GM21528 (cell line): ENCODE results near the gene OR52E8.

Experiments used
- ATAC-seq: cut with Tn5 transposase; IDR thresholded peaks from one replicate; pipeline ENCODE4 v1.9.1; 2021; ENCODE audit warnings: mild to moderate bottlenecking, moderate library complexity; ENCODE audit not compliant: unreplicated experiment, low FRiP score

Gene OR52E8

DNA sequence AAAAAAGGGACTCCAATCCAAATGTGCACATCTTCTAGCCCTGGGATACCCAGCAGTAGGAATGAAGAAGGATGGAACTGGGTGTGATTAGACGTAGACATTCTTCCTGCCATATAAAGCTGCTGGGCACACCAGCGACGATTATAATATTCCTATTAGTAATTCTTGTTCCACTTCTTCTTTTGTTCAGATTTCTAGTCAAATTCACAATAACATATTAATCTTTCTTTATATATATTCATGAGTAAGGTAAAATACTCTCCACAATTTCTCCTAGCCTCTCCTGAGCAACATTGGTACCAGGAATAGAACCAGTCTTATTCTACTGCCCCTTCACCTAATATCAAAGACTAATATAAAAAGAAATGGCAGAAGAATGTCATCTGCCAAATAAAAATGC, at the start of gene OR52E8:
TSS of gene OR52E8 (minus strand) at position 101 of the 400 bp plus-strand sequence. CDS start at position 101, 0 bp downstream.
- no peak for ATAC-seq

- ATAC-seq: no peak
These were observed 42.0 kb upstream of the OR52E8 start for GRCh38 chr11:5899534-5899933.

DNA sequence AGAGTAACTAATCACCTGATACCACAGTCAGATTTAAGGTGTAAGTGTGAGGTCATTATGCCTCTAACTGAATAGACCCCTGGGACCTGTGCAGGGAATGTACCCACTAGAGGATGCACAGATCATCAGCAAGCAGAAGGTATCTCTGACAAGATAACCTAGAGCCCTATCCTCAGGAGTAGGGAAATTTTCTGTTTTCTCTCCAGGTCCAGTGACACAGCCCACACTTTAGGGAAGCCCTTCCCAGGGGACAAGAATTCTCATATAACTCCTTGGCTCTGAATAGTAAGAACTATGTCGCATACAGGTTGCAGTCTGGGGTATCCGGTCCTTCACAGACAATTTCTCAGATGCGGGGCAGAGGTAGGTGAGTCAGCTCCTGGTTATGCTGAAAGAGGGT, 35.4 kb upstream of the OR52E8 start, which contains the start of gene OR52E5:
TSS of gene OR52E5 (plus strand) at position 301 of the 400 bp plus-strand sequence. CDS start 7,569 bp downstream, outside the sequence.
- ATAC-seq: no peak

GRCh38 chr11:5891216-5891800, 33.8 kb upstream of the OR52E8 start:
- ATAC-seq: no peak

DNA sequence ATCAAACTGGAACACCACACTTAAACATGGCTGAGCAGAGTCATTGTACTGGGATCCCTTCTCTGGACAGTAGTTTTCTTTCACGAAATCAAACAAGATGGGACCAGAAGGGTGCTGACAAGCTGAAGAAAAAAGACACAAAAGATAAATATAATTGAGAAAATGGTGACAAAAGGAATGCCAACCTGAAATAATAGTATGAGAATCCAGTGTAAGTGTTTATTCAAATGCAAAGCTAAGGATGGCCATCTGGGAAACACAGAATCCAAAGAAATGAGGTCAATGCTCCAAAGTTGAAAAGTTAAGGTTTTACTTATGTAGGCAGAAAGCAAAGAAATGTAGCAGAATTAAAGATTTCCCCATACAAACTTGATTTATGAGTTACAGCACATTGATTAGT, 30.2 kb upstream of the OR52E8 start:
- no peak for ATAC-seq

GRCh38 chr11:5887172-5887571, 29.7 kb upstream of the OR52E8 start:
- no peak for ATAC-seq

DNA sequence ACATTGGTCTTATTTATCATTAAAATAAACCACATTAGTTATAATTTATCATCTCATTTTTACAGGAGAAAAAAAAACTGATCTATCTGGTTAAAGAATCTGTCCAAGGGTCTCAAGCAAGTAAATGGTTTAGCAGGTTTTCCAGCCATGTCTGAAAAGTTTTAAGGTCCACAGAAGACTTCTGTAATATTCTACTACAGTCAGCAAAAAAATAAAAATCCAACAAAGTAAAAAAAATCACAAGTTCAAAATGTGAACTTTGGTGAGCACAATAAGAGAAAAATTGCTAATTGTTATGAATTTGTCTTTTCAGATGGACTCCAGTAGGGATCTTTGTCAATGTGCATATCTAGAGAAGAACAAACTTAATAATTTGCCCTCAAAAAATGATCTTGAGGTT, 24.3 kb upstream of the OR52E8 start:
- no peak for ATAC-seq

- no peak for ATAC-seq
These were observed 22.8 kb upstream of the OR52E8 start, which contains the start of gene OR52E4 for GRCh38 chr11:5880329-5880728. TSS of gene OR52E4 (plus strand) at chr11:5880629. CDS start at chr11:5884293, 3,664 bp downstream.

- no peak for ATAC-seq
These were observed 21.1 kb upstream of the OR52E8 start for GRCh38 chr11:5878564-5878963.

DNA sequence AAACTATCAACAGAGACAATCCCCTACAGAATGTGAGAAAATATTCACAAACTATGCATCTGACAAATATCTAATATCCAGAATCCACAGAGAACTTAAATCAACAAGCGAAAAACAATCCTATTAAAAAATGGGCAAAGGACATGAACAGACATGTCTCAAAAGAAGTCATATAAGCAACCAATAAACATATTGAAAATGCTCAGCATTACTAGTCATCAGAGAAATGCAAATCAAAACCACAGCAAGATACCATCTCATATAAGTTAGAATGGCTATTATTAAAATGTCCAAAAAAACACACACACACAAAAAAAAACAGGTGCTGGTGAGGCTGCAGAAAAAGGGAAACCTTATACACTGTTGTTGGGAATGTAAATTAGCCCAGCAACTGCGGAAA, 8.3 kb upstream of the OR52E8 start:
- no peak for ATAC-seq

DNA sequence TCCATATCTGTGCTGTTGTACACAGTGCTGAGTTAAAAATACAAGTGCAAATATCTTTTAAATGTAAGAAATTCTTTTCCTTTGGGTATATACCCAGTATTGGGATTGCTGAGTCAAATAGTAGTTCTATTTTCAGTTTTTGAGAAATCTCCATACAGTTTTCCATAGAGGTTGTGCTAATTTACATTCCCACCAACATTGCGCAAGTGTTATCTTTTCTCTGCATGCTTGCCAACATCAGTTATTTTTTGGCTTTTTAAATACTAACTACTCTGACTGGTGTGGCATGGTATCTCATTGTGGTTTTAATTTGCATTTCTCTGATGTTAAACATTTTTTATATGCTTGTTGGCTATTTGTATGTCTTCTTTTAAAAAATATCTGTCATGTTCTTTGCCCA, 6.5 kb downstream of the OR52E8 start:
- no peak for ATAC-seq

GRCh38 chr11:5847711-5848110, 9.8 kb downstream of the OR52E8 start:
- ATAC-seq: no peak

DNA sequence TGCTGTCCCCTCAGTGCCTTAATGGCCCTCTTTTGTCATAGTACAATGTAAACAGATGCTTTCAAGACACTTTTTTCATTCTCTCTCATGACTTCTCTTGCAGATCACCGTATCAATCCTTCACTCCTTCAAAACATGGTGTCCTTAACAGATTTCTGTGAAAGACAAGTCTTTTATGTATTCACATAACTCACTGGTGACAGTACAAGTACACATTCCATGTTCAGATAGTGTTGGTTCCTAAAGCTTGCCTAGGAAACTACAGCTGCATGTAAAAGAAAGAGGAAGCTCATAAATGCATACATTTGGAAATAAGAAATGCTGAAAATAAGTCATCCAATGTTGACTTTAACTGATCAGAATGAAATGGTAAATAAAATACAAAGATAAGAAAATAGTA, 10.8 kb downstream of the OR52E8 start:
- ATAC-seq: no peak

GRCh38 chr11:5841797-5842196, 15.7 kb downstream of the OR52E8 start, which contains the start of gene OR52E6:
TSS of gene OR52E6 (minus strand) at chr11:5841897. CDS start at chr11:5841897, 0 bp downstream.
- ATAC-seq: no peak

DNA sequence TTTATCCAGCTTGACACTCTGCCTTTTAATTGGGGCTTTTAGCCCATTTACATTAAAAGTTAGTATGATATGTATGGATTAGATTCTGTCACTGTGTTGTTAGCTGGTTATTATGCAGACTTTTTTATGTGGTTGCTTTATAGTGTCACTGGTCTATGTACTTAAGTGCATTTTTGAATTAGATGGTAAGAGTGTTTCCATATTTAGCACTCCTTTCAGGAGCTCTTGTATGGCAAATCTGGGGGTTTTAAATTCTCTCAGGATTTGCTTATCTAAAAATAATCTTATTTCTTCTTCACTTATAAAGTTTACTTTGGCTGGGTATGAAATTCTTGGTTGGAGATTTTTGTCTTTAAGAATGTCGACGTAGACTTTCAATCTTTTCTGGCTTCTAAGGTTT, 19.8 kb downstream of the OR52E8 start:
- ATAC-seq: no peak

DNA sequence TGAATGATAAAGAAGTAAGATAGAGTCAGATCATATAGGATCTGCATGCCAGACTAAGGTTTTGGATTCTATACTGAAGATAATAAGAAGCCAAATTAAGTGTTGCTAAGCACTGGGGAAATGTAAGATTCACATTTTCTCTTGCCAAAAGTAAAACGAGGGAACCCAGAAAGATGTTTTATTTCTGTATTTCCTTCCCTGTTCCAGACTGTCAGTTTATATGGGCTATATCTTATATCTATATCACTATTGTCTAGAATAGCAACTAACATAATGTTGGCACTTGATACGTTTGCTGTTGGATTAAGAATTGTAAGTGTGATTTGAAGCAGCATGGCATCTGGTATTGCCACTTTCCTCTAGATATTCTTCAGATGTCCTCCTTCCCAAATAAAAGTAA, 24.0 kb downstream of the OR52E8 start:
- ATAC-seq: no peak

DNA sequence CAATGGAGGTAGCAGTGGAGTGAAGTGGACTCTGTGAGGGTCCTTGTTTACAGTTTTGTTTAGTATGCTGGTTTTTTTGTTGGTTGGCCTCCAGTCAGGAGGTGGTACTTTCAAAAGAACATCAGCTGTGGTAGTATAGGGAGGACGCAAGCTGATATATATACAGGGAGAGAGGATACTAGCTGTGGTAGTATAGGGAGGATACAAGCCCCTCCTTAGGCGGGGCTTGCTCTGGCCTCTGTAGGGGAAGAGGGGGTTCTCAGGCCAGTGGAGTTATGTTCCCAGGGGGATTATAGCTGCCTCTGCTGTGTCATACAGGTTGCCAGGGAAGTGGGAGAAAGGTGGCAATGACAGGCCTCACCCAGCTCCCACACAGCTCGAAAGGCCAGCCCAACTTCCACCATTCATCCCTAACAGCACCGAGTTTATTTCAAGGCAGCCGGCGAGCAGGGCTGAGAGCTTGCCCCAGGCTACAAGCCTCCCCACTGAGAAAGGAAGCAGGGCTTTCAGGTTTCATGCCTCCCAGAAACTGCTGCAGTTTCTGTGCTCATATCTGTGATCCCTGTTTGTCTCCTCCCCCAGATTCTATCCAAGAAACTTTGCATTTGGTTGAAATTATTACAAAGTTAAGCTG, 26.2 kb downstream of the OR52E8 start:
- no peak for ATAC-seq

- ATAC-seq: peak; percentile 67
These were observed 39.1 kb downstream of the OR52E8 start for GRCh38 chr11:5818245-5818886.

DNA sequence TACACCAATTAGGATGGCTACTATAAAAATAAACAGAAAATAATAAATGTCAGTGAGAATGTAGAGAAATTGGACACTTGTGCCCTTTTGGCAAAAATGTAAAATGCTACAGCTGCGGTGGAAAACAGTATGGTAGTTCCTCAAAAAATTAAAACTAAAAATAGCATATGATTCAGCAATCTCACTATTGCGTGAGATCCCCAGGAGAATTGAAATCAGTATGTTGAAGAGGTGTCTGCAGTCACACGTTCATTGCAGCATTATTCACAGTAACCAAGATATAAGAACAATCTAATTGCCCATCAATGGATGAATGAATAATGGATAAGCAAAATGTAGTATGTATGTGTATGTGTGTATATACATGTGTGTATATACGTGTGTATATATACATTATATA, 42.0 kb downstream of the OR52E8 start:
- ATAC-seq: no peak

GRCh38 chr11:5809905-5810795, 47.3 kb downstream of the OR52E8 start:
- no peak for ATAC-seq

GRCh38 chr11:5809122-5809519, 48.4 kb downstream of the OR52E8 start:
- peak; percentile 30 for ATAC-seq
